ENCODE data around the gene HCK. TPM values are rescaled to one million over a fixed set of nuclear protein-coding genes. Genes with fewer than 3 reads are reported as not detected.
A peak's percentile ranks its signal among the peaks of the same experiment; 100 is the strongest.

HCK gene
- total RNA-seq, 1 donor from 2014 or later: 0.23 TPM

DNA sequence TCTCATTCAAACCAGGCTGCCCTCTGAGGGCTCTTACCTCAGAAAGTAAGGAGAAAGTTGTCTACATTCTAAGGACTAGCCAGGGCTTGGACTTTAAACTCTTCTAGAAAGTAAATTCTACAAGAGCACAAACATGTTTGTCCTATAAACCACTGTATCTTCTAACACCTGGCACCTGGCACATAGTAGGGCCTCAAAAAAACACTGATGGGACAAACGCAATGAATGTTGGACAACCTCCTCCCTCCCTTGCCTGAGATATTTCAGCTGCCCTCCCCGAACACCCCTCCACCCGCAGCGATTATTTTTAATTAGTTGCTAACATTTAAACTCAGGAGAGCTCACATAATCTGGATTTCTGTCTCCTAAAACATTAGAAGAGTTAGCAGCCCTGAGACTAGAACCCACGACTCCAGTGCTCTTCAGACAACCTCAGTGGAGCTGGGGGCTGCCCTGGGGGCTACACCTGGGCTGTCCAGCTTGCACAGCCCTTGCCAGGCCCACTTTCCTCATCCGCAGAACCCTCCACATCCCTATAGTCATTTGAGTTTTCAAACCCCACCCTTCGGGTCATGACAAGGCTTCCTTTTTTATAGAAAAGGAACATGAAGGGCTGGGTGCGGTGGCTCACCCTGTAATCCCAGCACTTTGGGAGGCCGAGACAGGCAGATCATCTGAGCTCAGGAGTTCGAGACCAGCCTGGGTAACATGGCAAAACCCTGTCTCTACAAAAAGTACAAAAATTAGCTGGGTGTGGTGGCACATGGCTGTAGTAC is 4.9 kb downstream of the HCK start:
- Mint-ChIP-seq H3K4me1 (ENCODE audit: low read depth) (peaks cover 4% of the 10 kb centered on the region), H3K27me3 (ENCODE audit: insufficient read depth) (peaks cover 41% of the 10 kb centered on the region), H3K9me3 (no peaks in the 10 kb centered on the region), H3K27ac (no peak overlapping the region), H3K36me3 (ENCODE audit: low read depth) (no peaks in the 10 kb centered on the region), H3K4me3 (no peak overlapping the region)
- no peak for DNase-seq (ENCODE audit: low spot score)
- intact Hi-C loops (cut with micrococcal nuclease): no loop called here

DNA sequence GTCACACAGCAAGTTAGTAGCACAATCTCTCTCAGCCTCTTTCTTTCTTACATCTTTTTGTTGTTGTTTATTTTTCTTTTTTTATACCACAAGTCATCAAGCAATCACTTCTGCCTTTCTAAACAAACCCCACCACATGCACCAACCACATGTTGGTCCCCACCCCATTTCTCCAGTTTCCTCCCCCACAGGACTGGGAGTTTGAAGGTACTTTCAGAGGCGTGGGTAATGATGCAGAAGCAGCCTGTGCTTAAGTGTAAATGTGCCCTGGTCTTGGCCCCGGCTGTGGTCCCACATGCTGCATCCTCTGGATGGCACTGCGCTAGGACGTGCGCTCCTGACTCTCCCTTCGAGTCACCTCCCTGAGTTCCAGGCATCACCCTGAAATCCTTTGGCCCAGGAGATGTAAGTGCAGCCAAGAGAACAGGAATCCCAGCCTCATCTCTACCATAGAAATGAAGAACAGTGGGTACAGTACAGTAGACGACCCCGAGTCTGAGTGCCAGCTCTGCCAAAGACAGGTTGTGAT is 5.7 kb downstream of the HCK start:
- Mint-ChIP-seq H3K9me3 (no peaks in the 10 kb centered on the region), H3K4me3 (no peak overlapping the region), H3K27ac (no peak overlapping the region), H3K36me3 (ENCODE audit: low read depth) (no peaks in the 10 kb centered on the region), H3K4me1 (ENCODE audit: low read depth) (peaks cover 6% of the 10 kb centered on the region), H3K27me3 (ENCODE audit: insufficient read depth) (peaks cover 35% of the 10 kb centered on the region)
- DNase-seq (ENCODE audit: low spot score): no peak
- intact Hi-C loops (cut with micrococcal nuclease): no loop called here

DNA sequence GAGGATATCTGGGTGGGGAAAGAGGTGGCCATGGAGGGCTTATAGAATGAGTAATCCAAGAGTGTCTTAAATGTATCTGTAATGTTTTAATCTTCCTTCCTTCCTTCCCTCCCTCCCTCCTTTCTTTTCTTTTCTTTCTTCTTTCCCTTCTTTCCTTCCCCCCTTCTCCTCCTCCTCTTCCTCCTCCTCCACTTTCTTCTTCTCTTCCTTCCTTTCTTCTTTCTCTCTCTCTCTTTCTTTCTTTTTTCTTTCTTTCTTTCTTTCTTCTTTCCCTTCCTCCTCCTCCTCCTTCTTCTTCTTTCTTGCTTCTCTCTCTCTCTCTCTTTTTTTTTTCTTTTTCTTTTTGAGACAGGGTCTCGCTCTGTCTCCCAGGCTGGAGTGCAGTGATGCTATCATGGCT is 7.1 kb downstream of the HCK start:
- Mint-ChIP-seq H3K4me1 (ENCODE audit: low read depth) (peaks cover 11% of the 10 kb centered on the region), H3K27me3 (ENCODE audit: insufficient read depth) (peaks cover 22% of the 10 kb centered on the region), H3K27ac (peak overlapping the region; percentile 37), H3K36me3 (ENCODE audit: low read depth) (no peaks in the 10 kb centered on the region), H3K4me3 (no peak overlapping the region), H3K9me3 (no peaks in the 10 kb centered on the region)
- intact Hi-C loops (cut with micrococcal nuclease): no loop called here
- DNase-seq (ENCODE audit: low spot score): no peak

DNA sequence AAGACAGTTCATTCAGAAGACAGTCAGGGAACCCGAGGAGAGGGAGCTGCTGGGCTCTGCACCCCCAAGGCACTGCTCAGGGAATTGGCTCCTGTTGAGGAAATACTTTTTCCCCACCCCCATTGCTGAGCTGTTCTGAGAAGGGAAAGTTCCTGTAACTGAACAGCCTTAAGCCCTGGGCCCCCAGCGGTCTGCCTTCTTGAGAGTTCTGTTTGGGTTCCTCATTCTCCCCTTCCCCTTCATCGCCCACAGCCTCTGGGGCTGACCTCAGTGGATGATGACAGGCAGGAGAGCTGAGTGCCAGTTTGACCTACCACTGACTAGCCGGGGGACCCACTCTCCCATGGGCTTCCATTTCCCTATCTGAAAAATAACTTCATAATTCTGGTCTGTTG is 10.7 kb downstream of the HCK start:
- no peak for DNase-seq (ENCODE audit: low spot score)
- peaks cover 11% of the 10 kb centered on the region for H3K4me1 Mint-ChIP-seq (ENCODE audit: low read depth)

DNA sequence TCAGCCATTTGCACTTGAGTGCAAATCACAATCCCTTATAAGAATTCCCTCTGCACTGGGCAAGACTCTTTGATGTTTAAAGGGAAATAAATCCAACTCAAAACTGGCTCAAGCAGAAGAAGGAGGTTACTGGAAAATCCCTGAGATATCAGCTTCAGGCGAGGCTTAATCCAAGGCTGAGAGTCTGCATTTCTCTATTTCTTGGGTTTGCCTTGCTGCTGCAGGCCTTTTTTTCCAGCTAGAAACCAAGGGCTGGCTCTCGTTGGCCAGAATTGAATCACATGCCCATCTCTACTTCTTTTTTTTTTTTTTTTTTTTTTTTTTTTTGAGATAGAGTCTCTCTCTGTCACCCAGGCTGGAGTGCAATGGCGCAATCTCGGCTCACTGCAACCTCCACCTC is 11.7 kb downstream of the HCK start:
- DNase-seq (ENCODE audit: low spot score): no peak
- intact Hi-C loops (cut with micrococcal nuclease): no loop called here
- no peak overlapping the region for H3K4me3 Mint-ChIP-seq
- peaks cover 14% of the 10 kb centered on the region for H3K27me3 Mint-ChIP-seq (ENCODE audit: insufficient read depth)
- H3K9me3 Mint-ChIP-seq: no peaks in the 10 kb centered on the region
- no peaks in the 10 kb centered on the region for H3K36me3 Mint-ChIP-seq (ENCODE audit: low read depth)
- no peak overlapping the region for H3K27ac Mint-ChIP-seq
- peaks cover 11% of the 10 kb centered on the region for H3K4me1 Mint-ChIP-seq (ENCODE audit: low read depth)

More for the DNA sequence above, 10.7 kb downstream of the HCK start:
- Mint-ChIP-seq H3K9me3 (no peaks in the 10 kb centered on the region), H3K27ac (no peak overlapping the region), H3K36me3 (ENCODE audit: low read depth) (no peaks in the 10 kb centered on the region), H3K4me3 (no peak overlapping the region), H3K27me3 (ENCODE audit: insufficient read depth) (peaks cover 14% of the 10 kb centered on the region)
- intact Hi-C loops (cut with micrococcal nuclease): no loop called here

DNA sequence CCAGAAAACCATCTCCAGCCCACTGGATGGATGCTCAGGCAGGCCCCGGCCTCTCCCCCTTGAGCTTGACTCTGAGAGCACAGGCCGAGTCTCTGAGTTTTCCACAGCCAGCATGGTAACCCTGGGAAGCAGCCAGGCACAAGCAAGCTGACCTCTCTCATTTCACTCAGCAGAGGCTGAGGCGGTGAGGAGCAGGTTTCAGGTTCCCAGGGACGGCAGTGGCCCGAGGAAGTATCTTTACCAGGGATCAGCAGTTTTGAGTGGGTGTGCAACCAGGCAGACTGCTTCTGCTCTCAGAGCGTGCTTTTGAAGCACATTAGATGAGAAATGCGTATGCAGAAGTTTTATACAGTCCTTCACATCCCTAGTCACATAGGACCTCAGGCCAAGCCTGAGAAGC is 12.6 kb downstream of the HCK start:
- Mint-ChIP-seq H3K9me3 (no peaks in the 10 kb centered on the region), H3K4me1 (ENCODE audit: low read depth) (peaks cover 15% of the 10 kb centered on the region), H3K27ac (no peak overlapping the region), H3K27me3 (ENCODE audit: insufficient read depth) (peaks cover 6% of the 10 kb centered on the region), H3K36me3 (ENCODE audit: low read depth) (no peaks in the 10 kb centered on the region), H3K4me3 (no peak overlapping the region)
- no peak for DNase-seq (ENCODE audit: low spot score)
- intact Hi-C loops (cut with micrococcal nuclease): no loop called here

DNA sequence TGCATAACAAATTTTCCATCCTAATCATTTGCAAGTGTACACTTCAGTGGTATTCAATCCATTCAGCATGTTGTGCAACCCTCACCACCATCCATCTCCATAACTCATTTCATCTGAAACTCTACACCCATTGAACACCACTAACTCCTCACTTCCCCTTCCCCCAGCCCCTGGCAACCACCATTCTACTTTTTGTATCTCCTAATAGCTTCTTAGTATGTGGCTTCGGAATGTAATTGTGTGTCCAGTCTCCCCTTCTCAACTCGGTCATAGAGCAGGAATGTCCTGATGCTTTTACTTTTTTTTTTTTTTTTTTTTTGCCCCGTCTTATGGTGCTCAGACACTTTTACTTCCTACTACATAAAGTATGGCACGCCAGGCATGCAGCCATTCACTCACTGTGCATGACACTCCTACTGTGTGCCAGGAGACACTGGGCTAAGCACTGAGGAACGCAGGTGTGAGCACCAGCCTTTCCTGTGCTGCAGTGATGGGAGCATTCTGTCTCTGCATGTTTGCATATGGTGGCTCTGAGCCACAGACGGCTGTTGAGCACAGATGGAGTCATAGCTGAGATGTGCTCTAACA is 15.3 kb downstream of the HCK start:
- Mint-ChIP-seq H3K27me3 (ENCODE audit: insufficient read depth) (no peaks in the 10 kb centered on the region), H3K9me3 (no peaks in the 10 kb centered on the region), H3K4me1 (ENCODE audit: low read depth) (peaks cover 20% of the 10 kb centered on the region), H3K27ac (no peak overlapping the region), H3K4me3 (no peak overlapping the region), H3K36me3 (ENCODE audit: low read depth) (no peaks in the 10 kb centered on the region)
- DNase-seq (ENCODE audit: low spot score): no peak
- intact Hi-C loops (cut with micrococcal nuclease): no loop called here

DNA sequence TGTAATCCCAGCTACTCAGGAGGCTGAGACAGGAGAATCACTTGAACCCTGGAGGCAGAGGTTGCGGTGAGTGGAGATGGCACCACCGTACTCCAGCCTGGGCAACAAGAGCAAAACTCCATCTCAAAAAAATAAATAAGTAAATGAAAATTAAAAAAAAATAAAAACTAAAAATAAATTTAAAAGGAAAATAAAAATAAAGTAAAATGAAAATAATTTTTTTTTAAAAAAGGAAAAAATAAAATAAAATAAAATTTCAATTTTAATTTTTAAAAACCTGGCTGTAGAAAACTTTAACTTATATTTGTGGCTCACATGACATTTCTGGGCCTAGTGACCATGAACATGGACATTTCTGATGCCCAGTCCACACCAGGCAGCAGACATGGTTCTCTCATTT is 16.1 kb downstream of the HCK start:
- intact Hi-C loops (cut with micrococcal nuclease): no loop called here
- Mint-ChIP-seq H3K4me3 (no peak overlapping the region), H3K27me3 (ENCODE audit: insufficient read depth) (no peaks in the 10 kb centered on the region), H3K27ac (no peak overlapping the region), H3K4me1 (ENCODE audit: low read depth) (peaks cover 12% of the 10 kb centered on the region), H3K9me3 (no peaks in the 10 kb centered on the region), H3K36me3 (ENCODE audit: low read depth) (no peaks in the 10 kb centered on the region)
- DNase-seq (ENCODE audit: low spot score): no peak

DNA sequence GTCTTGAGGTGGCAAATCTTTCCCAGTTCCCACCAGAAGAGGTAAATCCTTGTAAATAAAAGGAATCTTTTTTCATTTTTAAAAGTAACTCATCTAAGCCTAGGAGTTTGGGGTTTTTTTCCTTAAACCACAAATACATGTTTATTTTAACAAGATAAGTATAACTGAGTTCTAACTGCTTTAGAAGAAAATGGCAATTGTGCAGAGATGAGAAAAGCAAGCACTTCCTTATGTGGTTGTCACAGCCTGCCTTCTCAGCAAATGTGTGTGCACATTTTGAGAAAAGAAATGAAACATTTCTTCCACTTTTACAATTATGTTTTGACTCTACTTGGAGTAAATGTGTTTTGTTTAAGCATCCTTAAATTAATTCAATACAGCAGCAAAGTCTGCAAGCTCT is 17.7 kb downstream of the HCK start:
- no peak overlapping the region for H3K27ac Mint-ChIP-seq
- intact Hi-C loops (cut with micrococcal nuclease): no loop called here
- no peak for DNase-seq (ENCODE audit: low spot score)
- H3K9me3 Mint-ChIP-seq: no peaks in the 10 kb centered on the region
- no peaks in the 10 kb centered on the region for H3K36me3 Mint-ChIP-seq (ENCODE audit: low read depth)
- no peak overlapping the region for H3K4me3 Mint-ChIP-seq
- no peaks in the 10 kb centered on the region for H3K27me3 Mint-ChIP-seq (ENCODE audit: insufficient read depth)
- peaks cover 12% of the 10 kb centered on the region for H3K4me1 Mint-ChIP-seq (ENCODE audit: low read depth)

DNA sequence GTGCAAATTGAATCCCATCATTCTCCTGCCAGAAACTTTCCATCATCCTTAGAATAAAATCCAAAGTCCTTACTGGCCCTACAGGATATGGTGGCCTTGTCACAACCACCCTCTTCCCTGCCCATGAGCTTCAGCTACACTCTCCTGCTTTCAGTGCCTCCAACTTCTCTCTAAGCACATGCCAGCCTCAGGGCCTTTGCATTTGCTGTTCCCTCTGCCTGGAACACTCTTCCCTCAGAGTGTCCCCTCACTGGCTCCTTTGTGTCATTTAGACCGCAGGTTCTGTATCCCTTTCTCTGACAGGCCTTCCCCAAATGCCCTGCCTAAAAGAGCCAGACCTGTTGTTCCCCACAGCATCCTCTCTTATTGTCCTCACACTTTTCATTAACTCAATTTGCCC is 18.2 kb downstream of the HCK start:
- H3K9me3 Mint-ChIP-seq: no peaks in the 10 kb centered on the region
- intact Hi-C loops (cut with micrococcal nuclease): no loop called here
- no peak overlapping the region for H3K4me3 Mint-ChIP-seq

DNA sequence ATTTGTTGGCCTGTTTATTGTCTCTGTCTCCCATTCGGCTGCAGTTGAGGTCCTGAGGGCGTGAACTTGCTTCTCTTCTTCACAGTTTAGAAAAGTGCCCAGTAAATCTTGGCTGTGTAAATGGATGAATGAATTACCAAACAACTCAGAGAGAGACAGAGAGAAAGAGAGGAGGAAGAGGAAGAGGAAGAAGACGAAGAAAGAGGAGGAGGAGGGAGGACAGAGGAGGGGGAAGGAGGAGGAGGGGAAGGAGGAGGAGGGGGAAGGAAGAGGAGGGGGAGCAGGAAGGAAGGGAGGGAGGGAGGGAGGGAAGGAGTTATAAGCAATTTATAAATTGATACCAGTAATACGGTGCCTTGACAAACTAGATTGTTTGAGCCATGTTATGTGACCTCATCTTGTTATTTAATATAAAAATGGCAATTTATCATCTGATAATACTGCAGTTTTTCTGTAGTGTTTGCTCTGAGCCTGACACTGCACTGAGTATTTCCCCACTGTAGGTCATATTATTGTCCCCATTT is 18.7 kb downstream of the HCK start:
- Mint-ChIP-seq H3K27me3 (ENCODE audit: insufficient read depth) (no peaks in the 10 kb centered on the region), H3K4me1 (ENCODE audit: low read depth) (peaks cover 12% of the 10 kb centered on the region), H3K27ac (no peak overlapping the region), H3K36me3 (ENCODE audit: low read depth) (no peaks in the 10 kb centered on the region), H3K9me3 (no peaks in the 10 kb centered on the region), H3K4me3 (no peak overlapping the region)
- DNase-seq (ENCODE audit: low spot score): no peak
- intact Hi-C loops (cut with micrococcal nuclease): no loop called here

More for the DNA sequence above, 18.2 kb downstream of the HCK start:
- no peak overlapping the region for H3K27ac Mint-ChIP-seq
- no peak for DNase-seq (ENCODE audit: low spot score)
- peaks cover 12% of the 10 kb centered on the region for H3K4me1 Mint-ChIP-seq (ENCODE audit: low read depth)
- H3K36me3 Mint-ChIP-seq (ENCODE audit: low read depth): no peaks in the 10 kb centered on the region
- no peaks in the 10 kb centered on the region for H3K27me3 Mint-ChIP-seq (ENCODE audit: insufficient read depth)

DNA sequence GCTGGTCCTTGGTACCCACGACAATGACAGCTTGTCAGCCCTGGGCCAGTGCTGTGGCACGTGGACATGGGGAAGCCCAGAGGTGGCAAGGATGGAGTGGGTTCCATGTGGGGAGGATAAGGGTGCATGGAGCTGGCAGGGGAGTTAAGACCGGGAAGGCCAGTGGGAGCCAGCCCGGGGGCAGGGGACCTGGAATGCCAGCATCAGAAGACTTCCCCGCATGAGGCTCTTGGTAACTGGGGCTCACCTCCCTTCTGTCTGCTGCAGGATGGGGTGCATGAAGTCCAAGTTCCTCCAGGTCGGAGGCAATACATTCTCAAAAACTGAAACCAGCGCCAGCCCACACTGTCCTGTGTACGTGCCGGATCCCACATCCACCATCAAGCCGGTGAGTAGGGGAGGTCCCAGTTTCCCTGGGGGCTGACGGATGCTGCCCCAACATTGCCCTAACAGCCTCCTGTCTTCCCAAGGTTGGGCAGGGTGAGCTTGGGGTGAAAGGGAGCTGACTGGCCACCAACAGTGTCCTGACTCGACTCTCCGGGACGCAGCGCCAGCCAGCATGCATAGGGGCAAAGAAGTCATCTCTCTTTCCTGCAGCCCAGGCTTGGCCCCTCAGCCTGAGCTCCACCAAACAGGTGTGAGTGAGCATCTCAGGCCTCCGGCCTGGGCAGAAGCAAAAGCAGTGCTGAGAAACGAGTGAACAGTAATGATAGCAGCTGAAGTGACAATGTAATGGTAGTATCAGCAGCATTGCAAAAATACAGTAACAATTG is 19.5 kb downstream of the HCK start:
- H3K9me3 Mint-ChIP-seq: no peaks in the 10 kb centered on the region
- no peak overlapping the region for H3K27ac Mint-ChIP-seq
- no peaks in the 10 kb centered on the region for H3K36me3 Mint-ChIP-seq (ENCODE audit: low read depth)
- DNase-seq (ENCODE audit: low spot score): no peak
- intact Hi-C loops (cut with micrococcal nuclease): no loop called here
- H3K27me3 Mint-ChIP-seq (ENCODE audit: insufficient read depth): no peaks in the 10 kb centered on the region
- peaks cover 12% of the 10 kb centered on the region for H3K4me1 Mint-ChIP-seq (ENCODE audit: low read depth)
- no peak overlapping the region for H3K4me3 Mint-ChIP-seq

Data from activated T-helper 1 cell treated with anti-CD3 and anti-CD28 coated beads, Interleukin-12 subunit alpha, Interleukin-12 subunit beta, Interleukin-2, Interleukin-4 antibody, amounts not matched to agents 30 ng/mL and 10 ng/mL and 1 ng/mL, durations not matched to agents 14 hours and 24 hours and 36 hours (primary cell).